Activated T-helper 9 cell treated with anti-CD3 and anti-CD28 coated beads, Interleukin-2, amount 50 U/mL, for 16 hours (primary cell): ENCODE measurements around the gene SETDB2.

Experiments used
- DNase-seq: peaks from one replicate; pipeline ENCODE4 v3.0.0-alpha.2; 2020; ENCODE audit warnings: low read depth

SETDB2 gene

DNA sequence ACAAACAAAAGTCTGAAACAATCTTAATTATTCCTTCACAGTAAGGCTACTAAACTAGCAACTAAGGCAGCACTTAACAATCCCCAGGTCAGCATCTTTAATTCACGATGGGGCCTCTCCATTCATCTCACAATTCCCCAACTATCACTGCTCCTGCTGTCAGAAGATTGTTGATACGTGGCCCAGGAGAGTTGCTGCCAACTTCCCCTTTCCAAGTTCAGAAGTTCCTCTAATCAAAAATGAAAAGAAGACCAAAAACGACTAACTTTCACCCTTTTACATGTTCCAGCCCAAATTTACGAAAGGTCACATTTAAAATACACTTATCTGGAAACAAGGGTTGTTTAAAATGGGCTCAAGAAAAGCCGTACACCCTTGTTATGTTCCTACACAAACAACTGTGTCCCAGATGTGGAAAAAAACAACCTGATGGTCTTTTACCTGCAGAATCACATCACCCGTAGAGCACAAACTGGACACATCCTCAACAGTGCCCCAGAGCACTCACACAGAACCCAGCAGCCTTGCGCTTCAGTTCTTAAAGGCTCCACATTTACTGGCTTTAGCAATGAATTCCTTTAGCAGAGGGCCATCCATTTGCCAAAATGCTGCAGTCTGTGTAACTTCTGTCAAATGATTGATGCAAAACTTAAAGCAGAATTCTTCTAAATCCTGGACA, 89.7 kb downstream of the SETDB2 start:
- DNase-seq: no peak

DNA sequence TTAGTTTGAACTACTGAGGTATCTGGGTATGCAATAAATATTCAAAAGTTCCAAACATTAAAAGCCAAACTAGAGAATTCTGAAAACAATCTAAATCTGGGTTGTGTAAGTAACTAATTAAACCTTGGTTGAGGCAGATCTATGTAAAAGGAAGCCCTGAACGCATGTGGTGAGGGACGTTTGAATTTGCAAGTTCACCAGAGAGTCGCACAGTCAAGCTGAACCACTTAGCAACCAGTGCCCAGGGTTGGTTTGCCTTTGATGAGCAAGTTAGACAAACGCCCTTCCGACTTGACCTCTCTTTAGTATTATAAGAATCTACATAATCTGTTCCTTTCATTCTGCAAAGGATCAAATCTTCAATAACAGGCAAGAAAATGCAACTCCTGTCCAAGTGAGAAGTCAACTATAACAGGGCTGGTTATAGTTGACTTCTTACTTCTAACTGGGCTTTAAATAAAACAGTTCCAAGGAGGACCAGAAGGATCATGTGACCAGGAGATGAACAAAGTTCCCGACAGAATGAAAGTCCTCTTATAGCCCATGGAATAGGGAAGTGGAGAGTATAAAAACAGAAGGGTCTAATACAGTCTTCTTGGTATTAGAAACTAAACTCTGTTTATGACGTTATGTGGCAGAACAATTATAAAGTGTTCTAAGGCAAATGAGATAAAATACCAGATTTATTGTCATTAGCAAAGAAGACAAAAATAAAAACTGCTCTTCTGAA, 92.2 kb downstream of the SETDB2 start:
- no peak for DNase-seq

DNA sequence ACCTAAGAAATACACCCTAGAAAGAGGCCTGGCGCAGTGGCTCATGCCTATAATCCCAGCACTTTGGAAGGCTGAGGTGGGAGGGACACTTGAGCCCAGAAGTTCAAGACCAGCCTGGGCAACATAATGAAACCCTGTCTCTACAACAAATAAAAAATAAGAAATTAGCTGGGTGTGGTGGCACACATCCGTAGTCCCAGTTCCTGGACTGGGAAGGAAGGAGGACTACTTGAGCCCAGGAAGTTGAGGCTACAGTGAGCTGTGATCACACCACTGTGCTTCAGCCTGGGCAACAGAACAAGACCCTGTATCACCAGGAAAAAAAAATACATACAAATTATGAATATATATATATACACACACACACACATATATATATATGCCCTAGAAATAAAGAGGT, 94.3 kb downstream of the SETDB2 start:
- no peak for DNase-seq

DNA sequence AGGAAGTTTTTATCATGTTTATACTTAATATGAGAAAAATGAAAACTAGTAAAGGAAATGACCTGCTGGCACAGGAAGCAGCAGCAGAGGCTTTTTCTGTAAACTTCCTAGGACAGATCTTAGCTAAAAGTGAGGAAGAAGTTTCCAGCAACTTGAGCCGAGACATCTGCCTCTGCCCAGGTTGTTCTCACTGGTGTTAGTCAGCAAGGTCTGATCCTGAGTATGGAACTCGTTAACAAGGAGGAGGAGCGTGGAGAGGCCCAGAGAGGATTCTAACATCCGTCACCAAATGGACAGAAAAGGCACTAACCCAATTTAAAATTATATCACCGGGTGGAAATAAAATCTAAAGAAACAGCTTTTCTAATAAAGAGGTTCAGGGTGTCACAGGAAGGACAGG, 95.2 kb downstream of the SETDB2 start:
- no peak for DNase-seq

DNA sequence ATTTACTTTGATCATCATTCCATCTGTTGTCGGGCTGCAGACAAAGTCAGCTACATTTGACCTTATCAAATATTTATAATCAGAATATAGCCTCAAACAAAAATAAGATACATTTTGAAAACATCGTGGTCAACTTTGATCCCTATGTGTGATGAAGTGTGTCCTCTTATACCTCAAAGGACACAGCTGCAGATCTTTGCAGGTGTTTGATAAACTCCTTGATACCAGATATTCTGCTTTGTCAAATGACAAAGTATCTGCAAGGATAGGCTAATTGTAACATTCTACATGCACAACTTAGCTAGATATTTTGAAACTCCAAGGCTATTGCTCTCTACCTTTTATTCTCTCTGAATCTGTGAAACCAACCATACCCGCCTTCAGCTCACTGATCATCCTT, 95.7 kb downstream of the SETDB2 start:
- no peak for DNase-seq

DNA sequence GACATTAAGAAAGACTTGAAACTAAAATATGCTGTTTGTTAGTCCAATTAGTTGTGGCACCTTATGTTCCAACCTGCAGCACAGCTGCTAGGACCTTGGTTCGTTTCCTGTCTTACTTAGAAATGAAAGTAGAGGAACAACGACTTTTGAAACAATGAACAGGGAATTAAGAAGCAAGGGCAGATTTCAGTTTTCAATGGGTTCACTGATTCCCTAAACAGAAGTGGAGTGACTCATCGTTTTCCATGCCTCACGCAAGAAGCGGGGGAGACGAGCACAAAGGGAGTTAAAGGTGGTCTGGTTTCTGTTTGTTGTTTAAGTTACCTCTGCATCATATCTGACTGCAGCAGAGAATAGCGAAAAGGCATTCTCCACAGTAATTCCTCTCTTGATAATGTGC, 96.5 kb downstream of the SETDB2 start:
- no peak for DNase-seq

DNA sequence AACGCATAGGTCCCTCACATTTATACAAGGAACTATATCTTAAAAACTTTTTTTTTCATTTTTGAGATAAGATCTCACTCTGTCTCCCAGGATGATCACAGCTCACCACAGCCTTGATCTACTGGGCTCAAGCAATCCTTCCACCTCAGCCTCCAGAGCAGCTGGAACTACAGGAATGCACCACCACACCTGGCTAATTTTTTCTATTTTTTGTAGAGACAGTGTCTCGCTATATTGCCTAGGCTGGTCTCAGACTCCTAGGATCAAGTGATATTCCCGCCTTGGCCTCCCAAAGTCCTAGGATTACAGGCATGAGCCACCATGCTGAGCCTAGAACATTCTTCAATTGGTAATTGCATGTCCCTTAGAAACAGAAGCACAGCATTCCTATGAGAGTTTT, 99.6 kb downstream of the SETDB2 start:
- no peak for DNase-seq
